Measurements from ENCODE around the gene NSMCE4A.

DNA sequence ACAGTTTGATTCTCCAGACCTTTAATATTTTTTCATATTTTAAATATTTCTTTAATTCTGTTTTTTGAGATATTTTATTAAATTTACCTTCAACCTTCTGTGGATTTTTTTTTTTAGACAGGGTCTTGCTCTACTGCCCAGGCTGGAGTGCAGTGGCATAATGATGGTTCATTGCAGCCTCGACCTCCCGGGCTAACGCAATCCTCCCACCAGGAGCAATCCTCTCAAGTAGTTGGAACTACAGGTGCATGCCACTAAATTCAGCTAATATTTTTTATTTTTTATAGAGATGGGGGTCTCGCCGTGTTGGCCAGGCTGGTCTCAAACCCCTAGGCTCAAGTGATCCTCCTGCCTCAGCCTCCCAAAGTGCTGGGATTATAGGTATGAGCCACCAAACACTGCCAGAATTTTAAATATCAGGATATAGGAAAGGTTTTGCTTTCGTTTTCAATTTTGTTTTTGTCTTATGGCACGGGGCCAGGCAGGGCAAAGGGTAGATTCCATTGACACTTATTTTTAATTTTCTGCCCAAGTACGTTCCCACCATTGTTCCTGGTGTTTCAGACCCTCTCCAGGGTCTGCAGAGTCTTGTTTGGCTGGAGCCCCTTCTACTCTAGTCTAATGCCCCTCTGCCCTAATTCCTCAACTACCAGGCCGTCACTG lies 15.1 kb upstream of the NSMCE4A start:
- TF ChIP-seq YY1 (IDR thresholded peaks at IDR 0.05; ENCODE audit: insufficient read depth, insufficient read length) = no peak
- no peak for TF ChIP-seq ZNF274 (IDR thresholded peaks at IDR 0.05; ENCODE audit: low read depth, low read length)

Data from NT2/D1 (cell line).